ENCODE measurements around the gene HNRNPDL. TPM values are rescaled to one million over a fixed set of nuclear protein-coding genes. Genes with fewer than 3 reads are reported as not detected.
"Not testable (repeated sequence)": the region's sequence is repeated elsewhere in the genome, so short reads cannot be mapped to it uniquely, and the experiment has no call there.

Gene HNRNPDL
- 425 TPM for total RNA-seq

DNA sequence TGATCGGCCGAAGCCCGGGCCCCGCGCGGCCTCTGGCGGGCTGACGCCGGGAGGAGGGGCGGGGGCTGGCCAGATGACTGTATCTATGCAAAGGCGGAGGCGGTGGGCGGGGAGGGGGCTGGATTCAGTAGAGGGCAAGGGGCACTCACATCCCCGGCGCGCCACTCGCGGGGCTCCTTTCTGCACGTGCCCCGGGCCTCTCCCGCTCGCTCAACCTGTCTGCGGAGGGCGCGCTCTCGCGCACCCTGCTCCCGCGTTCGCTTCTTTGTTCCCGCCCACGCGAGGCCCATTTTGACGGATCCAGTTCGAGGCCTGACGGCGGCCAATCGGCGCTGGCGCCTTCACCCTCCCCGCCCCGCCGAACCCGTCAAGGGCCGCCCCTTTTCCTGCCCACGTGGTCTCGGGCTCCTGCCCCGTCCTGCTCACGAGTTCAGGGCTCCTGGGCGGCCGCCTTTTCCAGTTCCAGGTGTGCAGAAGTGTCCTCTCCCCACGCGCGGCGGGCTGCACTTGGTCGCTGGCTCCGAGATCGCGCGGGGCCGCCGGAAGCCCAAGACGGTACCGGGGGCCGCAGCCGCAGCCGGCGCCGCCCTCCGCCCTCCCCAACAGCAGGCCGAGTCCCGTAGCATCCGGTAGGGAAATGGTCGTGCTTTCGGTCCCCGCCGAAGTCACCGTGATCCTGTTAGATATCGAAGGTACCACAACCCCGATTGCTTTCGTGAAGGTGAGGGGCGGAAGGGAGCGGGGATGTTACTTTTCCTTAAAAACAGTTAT is at the start of gene HNRNPDL, which contains the start of gene ENOPH1:
Gene HNRNPDL (minus strand): TSS at position 270 of the 771 bp plus-strand sequence. CDS start 772 bp downstream, outside the sequence.
Gene ENOPH1 (plus strand): TSS at position 398 of the 771 bp plus-strand sequence. CDS start 240 bp downstream, at position 638.
- Histone ChIP-seq H3K4me1 (ENCODE audit: insufficient read depth, low read length) (peaks cover 44% of the 10 kb centered on the region), H3K9me3 (ENCODE audit: low read depth, low read length) (no peaks in the 10 kb centered on the region), H3K27me3 (ENCODE audit: insufficient read depth, low read length) (no peaks in the 10 kb centered on the region), H3K4me3 (ENCODE audit: low read length) (peak within 1 kb of the TSS; percentile 72)

DNA sequence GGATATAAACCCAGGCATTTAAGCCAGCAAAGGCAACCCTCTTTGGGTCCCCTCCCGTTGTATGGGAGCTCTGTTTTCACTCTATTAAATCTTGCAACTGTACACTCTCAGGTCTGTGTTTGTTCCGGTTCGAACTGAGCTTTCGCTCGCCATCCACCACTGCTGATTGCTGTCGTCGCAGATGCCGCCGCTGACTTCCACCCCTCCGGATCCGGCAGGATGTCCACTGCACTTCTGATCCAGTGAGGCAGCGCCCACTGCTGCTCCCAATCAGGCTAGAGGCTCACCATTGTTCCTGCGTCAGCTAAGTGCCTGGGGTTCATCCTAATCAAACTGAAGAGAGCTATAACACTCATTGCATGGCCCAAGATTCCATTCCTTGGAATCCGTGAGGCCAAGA is 49.3 kb upstream of the HNRNPDL start:
- H3K4me1 ChIP-seq (ENCODE audit: insufficient read depth, low read length) = no peaks in the 10 kb centered on the region
- no peaks in the 10 kb centered on the region for H3K27me3 ChIP-seq (ENCODE audit: insufficient read depth, low read length)
- H3K4me3 ChIP-seq (ENCODE audit: low read length) = no peak overlapping the region
- H3K9me3 ChIP-seq (ENCODE audit: low read depth, low read length) = no peaks in the 10 kb centered on the region

DNA sequence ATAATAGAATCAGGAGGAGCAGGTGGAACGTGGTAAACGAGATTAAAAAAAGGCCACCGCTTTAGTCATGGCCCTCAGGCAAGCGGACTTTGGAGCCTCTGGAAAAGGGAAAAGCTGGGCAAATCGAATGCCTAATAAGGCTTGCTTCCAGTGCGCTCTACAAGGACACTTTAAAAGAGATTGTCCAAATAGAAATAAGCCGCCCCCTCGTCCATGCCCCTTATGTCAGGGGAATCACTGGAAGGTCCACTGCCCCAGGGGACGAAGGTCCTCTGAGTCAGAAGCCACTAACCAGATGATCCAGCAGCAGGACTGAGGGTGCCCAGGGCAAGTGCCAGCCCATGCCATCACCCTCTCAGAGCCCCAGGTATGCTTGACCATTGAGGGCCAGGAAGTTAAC is 47.2 kb upstream of the HNRNPDL start:
- not testable (repeated sequence) for H3K4me3 ChIP-seq (ENCODE audit: low read length); H3K27me3 ChIP-seq (ENCODE audit: insufficient read depth, low read length); H3K4me1 ChIP-seq (ENCODE audit: insufficient read depth, low read length); H3K9me3 ChIP-seq (ENCODE audit: low read depth, low read length)

DNA sequence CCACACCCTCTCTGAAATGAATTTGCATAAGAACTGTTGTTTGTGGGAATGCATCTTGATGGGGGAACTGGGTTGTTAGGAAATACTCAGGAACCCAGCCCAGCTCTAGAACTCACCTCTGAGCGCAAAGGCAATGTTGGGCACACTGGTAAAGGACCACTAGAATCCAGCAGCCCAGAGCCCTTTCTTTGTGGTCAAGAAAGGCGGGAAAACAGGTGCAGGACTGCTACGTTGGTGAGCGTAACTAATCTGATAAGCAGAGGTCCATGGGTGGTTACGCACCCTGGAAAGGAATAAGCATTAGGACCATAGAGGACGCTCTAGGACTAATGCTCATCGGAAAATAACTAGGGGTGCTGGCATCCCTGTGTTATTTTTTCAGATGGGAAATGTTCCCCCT is 45.7 kb upstream of the HNRNPDL start:
- not testable (repeated sequence) for H3K9me3 ChIP-seq (ENCODE audit: low read depth, low read length); H3K4me3 ChIP-seq (ENCODE audit: low read length); H3K4me1 ChIP-seq (ENCODE audit: insufficient read depth, low read length); H3K27me3 ChIP-seq (ENCODE audit: insufficient read depth, low read length)

DNA sequence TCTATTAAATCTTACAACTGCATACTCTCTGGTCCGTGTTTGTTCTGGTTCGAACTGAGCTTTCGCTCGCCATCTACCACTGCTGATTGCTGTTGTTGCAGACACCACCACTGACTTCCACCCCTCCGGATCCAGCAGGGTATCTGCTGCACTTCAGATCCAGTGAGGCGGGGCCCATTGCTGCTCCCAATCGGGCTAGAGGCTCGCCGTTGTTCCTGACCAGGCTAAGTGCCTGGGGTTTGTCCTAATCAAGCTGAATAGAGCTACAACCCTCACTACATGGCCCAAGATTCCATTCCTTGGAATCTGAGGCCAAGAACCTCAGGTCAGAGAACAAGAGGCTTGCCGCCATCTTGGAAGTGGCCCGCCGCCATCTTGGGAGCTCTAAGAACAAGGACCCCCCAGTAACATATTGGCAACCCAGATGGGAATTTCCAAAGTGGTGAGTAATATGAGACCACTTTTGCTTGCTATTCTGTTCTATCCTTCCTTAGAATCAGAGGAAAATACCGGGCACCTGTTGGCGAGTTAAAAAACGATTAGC is 43.4 kb upstream of the HNRNPDL start:
- Histone ChIP-seq H3K4me3 (ENCODE audit: low read length) (no peak overlapping the region), H3K9me3 (ENCODE audit: low read depth, low read length) (no peaks in the 10 kb centered on the region), H3K27me3 (ENCODE audit: insufficient read depth, low read length) (no peaks in the 10 kb centered on the region), H3K4me1 (ENCODE audit: insufficient read depth, low read length) (no peaks in the 10 kb centered on the region)

DNA sequence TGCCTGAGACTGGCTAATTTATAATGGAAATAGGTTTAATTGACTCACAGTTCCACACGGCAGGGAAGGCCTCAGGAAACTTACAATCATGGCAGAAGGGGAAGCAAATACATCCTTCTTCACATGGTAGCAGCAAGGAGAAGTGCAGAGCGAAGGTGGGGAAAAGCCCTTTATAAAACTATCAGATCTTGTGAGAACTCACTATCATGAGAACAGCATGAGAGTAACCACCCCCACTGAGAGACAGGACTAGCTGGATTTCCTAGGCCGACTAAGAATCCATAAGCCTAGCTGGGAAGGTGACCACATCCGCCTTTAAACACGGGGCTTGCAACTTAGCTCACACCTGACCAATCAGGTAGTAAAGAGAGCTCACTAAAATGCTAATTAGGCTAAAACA is 42.8 kb upstream of the HNRNPDL start:
- H3K4me1 ChIP-seq (ENCODE audit: insufficient read depth, low read length); H3K27me3 ChIP-seq (ENCODE audit: insufficient read depth, low read length); H3K9me3 ChIP-seq (ENCODE audit: low read depth, low read length); H3K4me3 ChIP-seq (ENCODE audit: low read length): not testable (repeated sequence)

DNA sequence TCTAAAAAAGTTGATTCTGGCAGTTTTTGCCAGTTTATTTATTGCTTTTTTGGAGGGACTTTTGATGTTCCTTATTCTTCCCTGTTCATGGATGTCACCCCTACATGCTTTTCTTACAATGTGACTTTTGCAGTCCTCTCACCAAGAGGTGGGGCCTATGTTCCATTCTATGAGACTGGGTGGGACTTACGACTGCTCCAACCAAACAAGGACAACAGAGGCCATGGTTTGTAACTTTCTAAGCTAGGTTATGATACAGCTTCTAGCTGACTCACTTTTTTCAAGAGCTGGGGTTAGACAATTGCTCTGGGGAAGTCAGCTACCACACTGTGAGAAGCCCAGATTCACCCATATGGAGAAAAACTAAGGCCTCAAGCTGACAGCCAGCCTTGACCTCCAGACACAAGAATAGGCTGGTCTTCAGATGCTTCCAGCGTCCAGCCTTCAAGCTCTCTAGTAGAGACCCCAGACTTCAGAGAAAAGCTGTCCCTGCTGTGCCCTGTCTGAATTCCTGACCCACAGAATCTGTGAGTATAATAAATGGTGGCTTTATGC is 39.6 kb upstream of the HNRNPDL start:
- H3K27me3 ChIP-seq (ENCODE audit: insufficient read depth, low read length) = no peaks in the 10 kb centered on the region
- H3K9me3 ChIP-seq (ENCODE audit: low read depth, low read length) = no peaks in the 10 kb centered on the region
- H3K4me1 ChIP-seq (ENCODE audit: insufficient read depth, low read length) = no peaks in the 10 kb centered on the region
- no peak overlapping the region for H3K4me3 ChIP-seq (ENCODE audit: low read length)

DNA sequence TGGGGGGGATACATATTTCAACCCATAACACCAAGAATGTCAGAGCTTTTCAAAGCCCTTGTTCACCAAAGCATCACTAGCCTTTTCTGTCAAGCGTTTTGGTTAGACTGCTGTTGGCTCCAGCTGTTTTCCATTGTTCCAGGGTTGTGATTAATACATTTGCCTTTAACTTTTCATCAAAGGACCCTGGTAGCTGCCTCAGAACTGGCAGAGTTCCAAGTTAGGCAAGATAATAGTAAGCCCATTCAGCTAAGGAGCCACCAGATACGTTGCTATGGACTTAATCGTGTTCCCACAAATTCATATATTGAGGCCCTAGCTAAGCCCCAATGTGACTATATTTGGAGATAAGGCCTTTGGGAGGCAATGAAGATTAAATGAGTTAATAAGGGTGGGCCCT is 37.2 kb upstream of the HNRNPDL start:
- Histone ChIP-seq H3K9me3 (ENCODE audit: low read depth, low read length) (no peaks in the 10 kb centered on the region), H3K4me1 (ENCODE audit: insufficient read depth, low read length) (no peaks in the 10 kb centered on the region), H3K4me3 (ENCODE audit: low read length) (no peak overlapping the region), H3K27me3 (ENCODE audit: insufficient read depth, low read length) (no peaks in the 10 kb centered on the region)

DNA sequence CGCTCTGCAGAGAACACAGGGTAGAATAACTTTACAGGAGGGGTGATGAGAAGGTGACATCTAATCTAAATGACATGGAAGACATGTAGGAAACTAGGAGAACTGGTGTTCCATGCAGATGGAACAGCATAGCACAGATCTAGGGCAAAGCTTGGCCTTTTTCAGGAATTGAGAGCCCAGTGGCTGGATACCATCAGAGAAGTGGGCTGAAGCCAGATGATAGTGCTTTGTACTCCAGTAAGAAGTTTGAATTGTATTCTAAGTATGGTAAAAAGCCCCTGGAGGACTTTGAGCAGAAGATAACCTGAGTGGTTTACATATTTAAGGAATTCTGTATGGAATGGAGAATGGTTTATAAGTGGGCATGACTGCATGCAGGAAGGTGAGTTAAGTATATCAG is 33.0 kb upstream of the HNRNPDL start:
- no peaks in the 10 kb centered on the region for H3K4me1 ChIP-seq (ENCODE audit: insufficient read depth, low read length)
- H3K27me3 ChIP-seq (ENCODE audit: insufficient read depth, low read length) = no peaks in the 10 kb centered on the region
- H3K9me3 ChIP-seq (ENCODE audit: low read depth, low read length) = no peaks in the 10 kb centered on the region
- no peak overlapping the region for H3K4me3 ChIP-seq (ENCODE audit: low read length)

DNA sequence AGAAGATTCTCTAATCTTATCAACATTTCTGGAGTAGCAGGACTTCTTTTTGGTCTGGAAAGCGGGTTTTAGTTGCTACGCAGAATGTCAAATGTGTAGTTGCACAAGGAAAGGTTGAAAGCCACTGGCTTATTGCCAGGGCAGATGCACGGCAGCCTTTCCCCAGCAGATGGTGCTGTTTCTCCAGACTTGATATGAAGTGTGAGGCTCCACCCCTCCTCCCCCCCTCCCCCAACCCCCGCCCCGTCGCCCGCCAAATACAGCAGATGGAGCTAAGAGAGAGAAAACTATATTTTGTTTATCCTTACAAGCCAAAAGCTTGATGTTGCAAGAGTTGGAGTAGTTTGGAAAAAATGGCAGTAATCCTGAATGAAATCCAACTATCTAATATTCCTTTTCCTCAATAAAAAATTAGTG is 32.2 kb upstream of the HNRNPDL start:
- Histone ChIP-seq H3K27me3 (ENCODE audit: insufficient read depth, low read length) (no peaks in the 10 kb centered on the region), H3K4me1 (ENCODE audit: insufficient read depth, low read length) (no peaks in the 10 kb centered on the region), H3K9me3 (ENCODE audit: low read depth, low read length) (no peaks in the 10 kb centered on the region), H3K4me3 (ENCODE audit: low read length) (no peak overlapping the region)

DNA sequence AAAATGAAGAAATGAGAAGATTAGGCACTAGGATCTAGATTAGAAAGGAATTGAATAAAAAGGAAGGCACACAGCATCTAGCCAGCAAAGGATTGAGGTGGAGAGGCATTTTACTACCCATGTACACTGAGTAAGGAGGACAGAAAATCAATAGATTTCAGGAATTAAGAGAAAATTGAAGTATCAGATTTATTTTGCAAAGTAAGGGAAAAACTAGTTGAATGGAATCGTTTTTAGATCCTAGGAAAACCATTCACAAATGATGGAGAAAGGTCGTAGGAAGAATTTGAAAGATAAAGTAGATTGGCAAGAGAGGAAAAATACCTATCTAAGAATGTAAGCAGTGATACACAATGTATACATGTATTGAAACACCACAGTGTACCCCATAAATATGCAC is 31.4 kb upstream of the HNRNPDL start:
- Histone ChIP-seq H3K27me3 (ENCODE audit: insufficient read depth, low read length) (no peaks in the 10 kb centered on the region), H3K4me1 (ENCODE audit: insufficient read depth, low read length) (no peaks in the 10 kb centered on the region), H3K4me3 (ENCODE audit: low read length) (no peak overlapping the region), H3K9me3 (ENCODE audit: low read depth, low read length) (no peaks in the 10 kb centered on the region)

DNA sequence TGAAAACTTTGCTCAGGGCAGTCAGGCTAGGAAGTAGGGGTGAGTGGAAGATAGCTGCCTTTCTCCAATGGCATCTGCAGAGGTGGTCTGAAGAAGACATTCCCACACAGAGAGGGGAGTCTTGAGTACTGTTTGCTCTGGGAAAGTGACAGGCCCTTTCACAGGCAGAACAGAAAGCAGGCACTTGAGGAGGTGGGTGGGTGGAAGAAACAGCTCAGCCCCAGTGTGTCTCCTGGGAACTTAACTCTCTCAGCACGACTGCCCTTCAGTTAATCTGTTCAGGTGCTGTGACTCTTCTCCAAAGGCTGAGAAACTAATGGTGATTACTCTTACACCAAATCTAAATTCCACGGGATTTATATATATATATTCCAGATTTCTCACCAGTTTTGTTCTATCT is 28.5 kb upstream of the HNRNPDL start:
- H3K4me1 ChIP-seq (ENCODE audit: insufficient read depth, low read length) = no peaks in the 10 kb centered on the region
- H3K9me3 ChIP-seq (ENCODE audit: low read depth, low read length) = no peaks in the 10 kb centered on the region
- H3K27me3 ChIP-seq (ENCODE audit: insufficient read depth, low read length) = no peaks in the 10 kb centered on the region
- H3K4me3 ChIP-seq (ENCODE audit: low read length) = no peak overlapping the region

DNA sequence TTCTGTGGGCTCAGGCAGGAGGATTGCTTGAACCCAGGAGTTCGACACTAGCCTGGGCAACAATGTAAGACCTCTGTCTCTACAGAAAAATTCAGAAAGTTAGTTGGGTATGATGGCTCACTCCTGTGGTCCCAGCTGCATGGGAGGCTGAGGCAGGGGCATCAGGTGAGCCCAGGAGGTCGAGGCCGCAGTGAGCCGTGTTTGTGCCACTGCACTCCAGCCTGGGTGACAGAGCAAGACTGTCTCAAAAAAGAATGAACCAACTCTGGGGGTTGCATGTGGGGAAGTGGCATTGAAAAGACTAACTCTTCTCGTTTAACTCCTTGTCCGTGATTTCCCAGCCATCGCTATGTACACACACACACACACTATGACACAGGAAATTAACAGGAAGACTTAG is 27.0 kb upstream of the HNRNPDL start:
- H3K27me3 ChIP-seq (ENCODE audit: insufficient read depth, low read length) = no peaks in the 10 kb centered on the region
- no peaks in the 10 kb centered on the region for H3K4me1 ChIP-seq (ENCODE audit: insufficient read depth, low read length)
- no peak overlapping the region for H3K4me3 ChIP-seq (ENCODE audit: low read length)
- no peaks in the 10 kb centered on the region for H3K9me3 ChIP-seq (ENCODE audit: low read depth, low read length)

DNA sequence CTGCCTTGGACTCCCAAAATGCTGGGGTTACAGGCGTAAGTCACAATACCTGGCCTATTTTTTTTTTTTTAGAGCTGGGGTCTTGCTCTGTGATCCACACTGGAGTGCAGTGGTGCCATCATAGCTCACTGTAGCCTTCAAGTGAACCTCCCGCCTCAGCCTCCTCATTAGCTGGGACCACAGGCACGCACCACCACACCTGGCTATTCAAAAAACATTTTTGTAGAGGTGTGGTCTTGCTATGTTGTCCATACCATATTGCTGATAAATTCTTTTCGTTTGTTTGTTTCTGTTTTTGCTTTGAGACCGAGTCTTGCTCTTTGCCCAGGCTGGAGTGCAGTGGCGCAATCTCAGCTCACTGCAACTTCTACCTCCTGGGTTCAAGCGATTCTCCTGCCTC is 21.8 kb upstream of the HNRNPDL start:
- no peaks in the 10 kb centered on the region for H3K9me3 ChIP-seq (ENCODE audit: low read depth, low read length)
- no peaks in the 10 kb centered on the region for H3K4me1 ChIP-seq (ENCODE audit: insufficient read depth, low read length)
- no peak overlapping the region for H3K4me3 ChIP-seq (ENCODE audit: low read length)
- H3K27me3 ChIP-seq (ENCODE audit: insufficient read depth, low read length) = no peaks in the 10 kb centered on the region

DNA sequence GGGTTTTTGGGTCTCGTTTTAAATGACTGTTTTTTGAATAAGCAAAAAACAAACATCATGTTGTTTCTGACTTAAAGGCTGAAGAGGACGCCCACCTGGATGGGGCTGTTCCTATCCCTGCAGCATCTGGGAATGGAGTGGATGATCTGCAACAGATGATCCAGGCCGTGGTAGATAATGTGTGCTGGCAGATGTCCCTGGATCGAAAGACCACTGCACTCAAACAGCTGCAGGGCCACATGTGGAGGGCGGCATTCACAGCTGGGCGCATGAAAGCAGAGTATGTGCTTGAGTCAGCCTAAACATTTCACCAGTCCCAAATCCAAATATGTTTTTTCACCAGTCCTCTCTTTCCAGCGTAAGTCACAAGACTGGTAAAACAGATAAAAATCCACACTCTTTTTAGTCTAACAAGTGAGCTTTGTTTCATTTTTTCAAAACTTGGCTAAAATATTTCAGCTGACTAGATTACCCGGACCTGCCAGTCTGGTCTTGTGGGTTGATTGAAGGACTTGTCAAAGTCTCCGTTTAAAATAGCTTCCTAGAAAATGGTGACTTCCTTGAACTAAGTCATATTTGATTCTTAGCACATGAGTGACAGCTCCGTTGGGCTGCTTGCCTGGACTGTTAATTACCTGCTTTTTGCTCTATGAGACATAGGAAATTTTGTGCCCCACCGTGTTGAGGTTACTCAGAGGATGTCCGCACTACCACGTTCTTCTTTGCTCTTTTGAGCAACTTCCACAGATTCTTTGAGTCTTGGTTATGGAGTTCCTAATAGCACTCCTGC is 20.9 kb upstream of the HNRNPDL start:
- H3K9me3 ChIP-seq (ENCODE audit: low read depth, low read length) = no peaks in the 10 kb centered on the region
- H3K4me1 ChIP-seq (ENCODE audit: insufficient read depth, low read length) = no peaks in the 10 kb centered on the region
- no peak overlapping the region for H3K4me3 ChIP-seq (ENCODE audit: low read length)
- H3K27me3 ChIP-seq (ENCODE audit: insufficient read depth, low read length) = no peaks in the 10 kb centered on the region

Measured in mononuclear cell (primary cell).